ENCODE measurements around the gene FOXN3. TPM values are rescaled to one million over a fixed set of nuclear protein-coding genes. Genes with fewer than 3 reads are reported as not detected.

FOXN3 gene
- total RNA-seq, 2 donors from 2014 or later, result 42.3 to 61.6 TPM

GRCh38 chr14:89283327-89284060 lies 133.5 kb downstream of the FOXN3 start:
- DNase-seq (no peak), ATAC-seq (no peak)
- H3K36me3 ChIP-seq (replicated peaks in 1 of 2; ENCODE audit: insufficient read depth in 1 of 2, low read depth in 2 of 2), result peaks cover 0 to 2% of the 10 kb centered on the region in 2 donors
- no peaks in the 10 kb centered on the region for H3K27me3 ChIP-seq
- H3K4me3 ChIP-seq, result no peak overlapping the region
- intact Hi-C loops (cut with DNase I), result no loop called here
- no peaks in the 10 kb centered on the region for H3K9me3 ChIP-seq
- H3K27ac ChIP-seq, result no peak overlapping the region
- 77 to 93% methylated on average over 6 of the region's 6 CpGs for WGBS, 2 donors
- H3K4me1 ChIP-seq, result peaks cover 30% of the 10 kb centered on the region
- TF ChIP-seq POLR2A (IDR thresholded peaks at IDR 0.05) (no peak), CTCF (IDR thresholded peaks at IDR 0.05) (no peak)

DNA sequence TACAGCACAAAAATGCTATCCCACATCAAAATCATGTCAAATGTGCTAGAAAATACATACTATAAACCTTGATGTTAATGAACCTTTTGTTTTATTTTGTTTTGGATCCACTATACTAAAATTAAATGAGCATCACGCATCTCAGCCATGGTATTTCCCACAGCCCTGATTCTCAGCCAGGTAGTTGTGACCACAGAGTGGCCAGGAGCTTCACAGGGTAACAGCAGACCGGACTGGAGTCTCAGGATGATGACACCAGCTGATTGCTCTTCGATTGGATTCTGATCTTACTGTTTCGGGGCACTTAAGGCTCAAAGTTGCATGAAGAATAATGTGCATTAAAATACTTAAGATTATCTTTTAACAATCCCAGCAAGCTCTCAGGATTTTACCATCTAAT lies 134.8 kb downstream of the FOXN3 start:
- ATAC-seq (no peak), DNase-seq (no peak)
- Histone ChIP-seq H3K4me1 (peaks cover 20% of the 10 kb centered on the region), H3K27ac (no peak overlapping the region), H3K36me3 (replicated peaks in 1 of 2; ENCODE audit: insufficient read depth in 1 of 2, low read depth in 2 of 2) (peaks cover 0 to 2% of the 10 kb centered on the region in 2 donors), H3K27me3 (no peaks in the 10 kb centered on the region), H3K4me3 (no peak overlapping the region), H3K9me3 (no peaks in the 10 kb centered on the region)
- intact Hi-C loops (cut with DNase I), result no loop called here
- TF ChIP-seq POLR2A (IDR thresholded peaks at IDR 0.05), result no peak
- TF ChIP-seq CTCF (IDR thresholded peaks at IDR 0.05), result no peak
- WGBS, 2 donors, result 93 to 100% methylated on average over 4 of the region's 4 CpGs

DNA sequence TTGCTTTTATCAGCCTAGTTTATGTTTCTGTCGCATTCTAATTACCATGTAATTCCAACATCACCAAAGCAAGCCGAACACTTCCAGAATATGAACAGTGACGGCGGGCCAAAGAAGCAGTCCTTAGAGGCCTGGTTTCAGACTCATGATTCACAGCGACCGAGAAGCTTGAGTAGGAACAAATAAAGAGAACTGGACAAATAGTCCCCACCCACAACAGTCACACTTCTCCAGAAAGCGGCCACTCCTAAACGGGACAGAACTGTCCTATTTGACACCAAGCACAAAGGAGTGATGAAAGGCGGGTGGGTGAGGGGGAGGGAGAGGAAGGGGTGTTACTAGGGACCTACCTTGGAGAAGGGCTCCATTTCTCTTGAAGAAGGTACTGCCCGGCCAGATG lies 136.4 kb downstream of the FOXN3 start:
- H3K27me3 ChIP-seq, result no peaks in the 10 kb centered on the region
- TF ChIP-seq CTCF (IDR thresholded peaks at IDR 0.05), result no peak
- no peak for TF ChIP-seq POLR2A (IDR thresholded peaks at IDR 0.05)
- H3K4me3 ChIP-seq, result no peak overlapping the region
- intact Hi-C loops (cut with DNase I), result no loop called here
- H3K4me1 ChIP-seq, result peaks cover 15% of the 10 kb centered on the region
- ATAC-seq, result no peak
- H3K36me3 ChIP-seq (replicated peaks in 1 of 2; ENCODE audit: insufficient read depth in 1 of 2, low read depth in 2 of 2), result peaks cover 0 to 2% of the 10 kb centered on the region in 2 donors
- 92 to 97% methylated on average over 10 of the region's 10 CpGs for WGBS, 2 donors
- no peak overlapping the region for H3K27ac ChIP-seq
- no peaks in the 10 kb centered on the region for H3K9me3 ChIP-seq
- no peak for DNase-seq

- intact Hi-C loops (cut with DNase I), result no loop called here
- H3K4me3 ChIP-seq, result no peak overlapping the region
- no peaks in the 10 kb centered on the region for H3K9me3 ChIP-seq
- WGBS, 2 donors, result 94% methylated on average over 9 of the region's 9 CpGs
- peaks cover 0 to 2% of the 10 kb centered on the region in 2 donors for H3K36me3 ChIP-seq (replicated peaks in 1 of 2; ENCODE audit: insufficient read depth in 1 of 2, low read depth in 2 of 2)
- H3K27me3 ChIP-seq, result no peaks in the 10 kb centered on the region
- H3K27ac ChIP-seq, result no peak overlapping the region
- ATAC-seq (no peak), DNase-seq (no peak)
- TF ChIP-seq POLR2A (IDR thresholded peaks at IDR 0.05) (no peak), CTCF (IDR thresholded peaks at IDR 0.05) (no peak)
- peaks cover 8% of the 10 kb centered on the region for H3K4me1 ChIP-seq
Observed at GRCh38 chr14:89279649-89280232, 137.3 kb downstream of the FOXN3 start.

GRCh38 chr14:89277203-89277602 lies 139.8 kb downstream of the FOXN3 start:
- 90 to 97% methylated on average over 6 of the region's 6 CpGs for WGBS, 2 donors
- intact Hi-C loops (cut with DNase I), result no loop called here
- no peaks in the 10 kb centered on the region for H3K27me3 ChIP-seq
- no peak overlapping the region for H3K4me3 ChIP-seq
- H3K9me3 ChIP-seq, result no peaks in the 10 kb centered on the region
- H3K27ac ChIP-seq, result no peak overlapping the region
- TF ChIP-seq CTCF (IDR thresholded peaks at IDR 0.05) (no peak), POLR2A (IDR thresholded peaks at IDR 0.05) (no peak)
- peaks cover 0 to 2% of the 10 kb centered on the region in 2 donors for H3K36me3 ChIP-seq (replicated peaks in 1 of 2; ENCODE audit: insufficient read depth in 1 of 2, low read depth in 2 of 2)
- ATAC-seq, result no peak
- H3K4me1 ChIP-seq, result no peaks in the 10 kb centered on the region
- DNase-seq, result no peak
